MM.1S (cell line): Measurements from ENCODE around the gene CHP1.

ENCODE experiments used
- EZH2 ChIP-seq: fragments of 300-600 bp; sonication (generic); optimal IDR thresholded peaks from 2 replicates; pipeline ENCODE3; 2017; ENCODE audit warnings: low read depth, mild to moderate bottlenecking, antibody characterized with exemption, low read length, mixed read lengths
- TF ChIP-seq, protein P1 (sequence below): fragments of 300-600 bp; sonication (generic); IDR thresholded peaks from 2 replicates; pipeline ENCODE4 v1.5.1; 2016; ENCODE audit warnings: antibody characterized with exemption, low read length, mixed read lengths

DNA sequence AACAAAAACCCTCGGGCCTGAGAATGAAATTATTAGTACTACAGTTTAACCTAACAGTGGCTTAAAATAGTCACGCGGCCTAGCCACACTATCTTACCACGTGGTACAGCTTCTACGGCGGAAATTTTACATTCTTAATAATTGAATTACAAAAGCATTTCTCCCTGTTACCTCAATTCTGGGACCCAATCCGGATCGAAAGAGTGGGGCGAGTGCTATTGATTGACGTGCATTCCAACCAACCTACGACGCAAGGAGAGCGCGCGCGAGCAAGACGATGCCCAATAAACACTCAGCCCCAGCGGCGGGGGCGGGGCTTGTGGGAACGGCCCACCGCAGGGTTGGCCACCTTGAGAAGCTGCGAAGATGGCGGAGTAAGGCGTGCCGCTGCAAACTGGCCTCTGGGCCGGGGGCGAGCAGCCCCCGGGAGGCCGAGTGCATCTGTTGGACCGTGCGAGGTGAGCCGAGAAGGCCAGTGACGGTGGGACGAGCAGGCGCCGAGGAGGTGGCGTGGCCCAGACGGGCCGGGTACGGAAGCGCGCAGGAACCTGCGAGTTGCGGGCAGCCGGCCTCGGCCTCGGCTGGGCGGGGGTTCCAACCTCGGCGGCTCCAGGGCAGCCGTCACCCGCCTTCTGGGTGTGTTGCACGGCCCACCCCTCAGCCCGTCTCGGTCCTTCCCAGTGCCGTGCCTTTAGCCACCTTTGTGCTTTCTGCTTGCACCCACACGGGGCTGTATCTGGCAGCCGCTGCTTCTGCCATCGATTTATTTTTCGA lies 52.8 kb downstream of the CHP1 start:
- no peak for TF ChIP-seq EZH2
- TF ChIP-seq, protein P1, sequence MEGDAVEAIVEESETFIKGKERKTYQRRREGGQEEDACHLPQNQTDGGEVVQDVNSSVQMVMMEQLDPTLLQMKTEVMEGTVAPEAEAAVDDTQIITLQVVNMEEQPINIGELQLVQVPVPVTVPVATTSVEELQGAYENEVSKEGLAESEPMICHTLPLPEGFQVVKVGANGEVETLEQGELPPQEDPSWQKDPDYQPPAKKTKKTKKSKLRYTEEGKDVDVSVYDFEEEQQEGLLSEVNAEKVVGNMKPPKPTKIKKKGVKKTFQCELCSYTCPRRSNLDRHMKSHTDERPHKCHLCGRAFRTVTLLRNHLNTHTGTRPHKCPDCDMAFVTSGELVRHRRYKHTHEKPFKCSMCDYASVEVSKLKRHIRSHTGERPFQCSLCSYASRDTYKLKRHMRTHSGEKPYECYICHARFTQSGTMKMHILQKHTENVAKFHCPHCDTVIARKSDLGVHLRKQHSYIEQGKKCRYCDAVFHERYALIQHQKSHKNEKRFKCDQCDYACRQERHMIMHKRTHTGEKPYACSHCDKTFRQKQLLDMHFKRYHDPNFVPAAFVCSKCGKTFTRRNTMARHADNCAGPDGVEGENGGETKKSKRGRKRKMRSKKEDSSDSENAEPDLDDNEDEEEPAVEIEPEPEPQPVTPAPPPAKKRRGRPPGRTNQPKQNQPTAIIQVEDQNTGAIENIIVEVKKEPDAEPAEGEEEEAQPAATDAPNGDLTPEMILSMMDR: no peak
